Measurements from ENCODE around the gene HBS1L.

The HBS1L gene

GRCh38 chr6:134932535-134933470, 121.8 kb downstream of the HBS1L start:
- H3K4me3 ChIP-seq (ENCODE audit: low read depth, low read length), result no peak overlapping the region
- no peak for DNase-seq (ENCODE audit: low read depth)
- no peak for TF ChIP-seq CTCF (IDR thresholded peaks at IDR 0.05; ENCODE audit: insufficient read depth, low read depth, low read length, missing control alignments)

DNA sequence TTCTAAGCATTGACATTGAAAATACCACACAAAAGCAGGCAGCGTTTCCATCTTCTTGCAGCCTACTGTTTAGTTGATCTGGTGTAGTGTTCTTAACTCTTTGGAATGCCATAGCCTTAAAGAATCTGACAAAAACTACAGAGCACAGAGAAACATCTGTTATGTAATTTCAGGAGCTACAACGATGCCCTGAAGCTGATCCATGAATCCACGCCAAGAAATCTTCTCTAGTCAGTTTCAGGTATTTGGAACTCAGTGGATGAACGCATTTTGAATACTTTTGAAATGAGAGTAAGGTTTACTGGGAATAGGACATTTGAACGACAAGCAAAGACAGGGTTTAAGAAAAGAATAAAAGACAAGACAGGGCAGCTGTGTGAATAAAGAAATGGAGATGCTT, 122.5 kb downstream of the HBS1L start:
- no peak for TF ChIP-seq CTCF (IDR thresholded peaks at IDR 0.05; ENCODE audit: insufficient read depth, low read depth, low read length, missing control alignments)
- H3K4me3 ChIP-seq (ENCODE audit: low read depth, low read length), result no peak overlapping the region
- DNase-seq (ENCODE audit: low read depth), result no peak

GRCh38 chr6:134930463-134930862, 124.2 kb downstream of the HBS1L start:
- DNase-seq (ENCODE audit: low read depth), result no peak
- no peak overlapping the region for H3K4me3 ChIP-seq (ENCODE audit: low read depth, low read length)
- no peak for TF ChIP-seq CTCF (IDR thresholded peaks at IDR 0.05; ENCODE audit: insufficient read depth, low read depth, low read length, missing control alignments)

DNA sequence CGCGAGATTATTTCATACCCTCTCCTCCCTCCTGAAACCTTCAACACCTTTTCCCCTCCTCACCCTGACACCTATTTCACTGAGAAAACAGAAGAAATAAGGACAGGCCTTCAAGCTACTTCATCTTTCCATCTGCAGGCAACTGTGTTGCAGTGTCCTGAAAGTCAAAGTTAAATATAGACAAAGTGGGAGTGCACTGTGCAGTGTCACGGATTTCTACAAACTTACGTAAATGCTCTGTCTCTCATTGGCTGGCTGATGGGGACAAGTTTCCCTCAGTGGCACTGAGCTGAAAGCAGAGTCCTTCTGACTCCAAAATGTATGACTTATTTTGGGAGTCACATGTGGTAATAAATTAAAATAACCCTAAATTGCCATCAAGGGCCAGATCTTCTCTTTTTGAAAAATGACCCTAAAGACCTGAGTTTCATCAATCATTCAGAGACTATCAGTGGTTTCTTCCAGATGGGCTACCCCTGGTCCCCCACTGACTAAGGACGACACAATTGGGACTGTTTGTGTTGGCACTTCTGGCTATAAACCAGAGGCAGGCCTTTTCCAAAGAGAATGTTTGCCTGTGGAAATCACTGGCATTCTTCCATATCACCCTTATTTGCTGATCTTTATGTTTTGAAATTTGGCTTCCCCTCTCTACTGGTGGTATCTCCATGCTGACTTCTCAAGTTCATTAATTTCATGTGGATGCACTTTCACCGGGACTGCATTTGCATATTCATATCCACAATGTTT, 126.3 kb downstream of the HBS1L start:
- no peak for DNase-seq (ENCODE audit: low read depth)
- no peak overlapping the region for H3K4me3 ChIP-seq (ENCODE audit: low read depth, low read length)
- TF ChIP-seq CTCF (IDR thresholded peaks at IDR 0.05; ENCODE audit: insufficient read depth, low read depth, low read length, missing control alignments), result no peak

- no peak overlapping the region for H3K4me3 ChIP-seq (ENCODE audit: low read depth, low read length)
- TF ChIP-seq CTCF (IDR thresholded peaks at IDR 0.05; ENCODE audit: insufficient read depth, low read depth, low read length, missing control alignments), result no peak
- no peak for DNase-seq (ENCODE audit: low read depth)
Observed at GRCh38 chr6:134925800-134926199, 128.8 kb downstream of the HBS1L start.

DNA sequence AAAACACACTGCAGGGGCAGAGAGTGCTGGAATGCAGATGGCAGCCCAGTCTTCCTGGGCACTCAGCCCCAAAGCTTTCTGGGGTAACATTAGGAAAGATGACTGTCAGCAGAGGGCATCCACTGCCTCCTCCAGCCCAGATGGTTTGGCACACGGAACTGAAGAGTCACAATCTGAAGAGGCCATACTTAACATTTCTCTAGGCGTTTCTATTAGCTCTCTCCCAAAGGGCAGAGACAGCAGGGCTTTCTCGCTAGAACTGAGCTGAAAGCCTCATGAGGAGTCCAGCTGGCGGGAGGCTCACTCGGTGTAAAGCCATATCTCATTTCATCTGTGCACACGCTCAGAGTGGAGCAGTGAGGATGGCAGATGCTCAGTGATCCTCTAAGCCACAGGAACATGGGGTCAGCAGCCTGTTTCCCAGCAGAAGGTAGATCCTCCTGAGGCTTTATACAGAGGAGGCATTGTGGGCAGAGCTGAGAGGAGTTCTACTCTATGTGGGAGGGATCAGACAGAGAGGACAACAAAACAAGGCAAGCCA, 132.8 kb downstream of the HBS1L start:
- no peak overlapping the region for H3K4me3 ChIP-seq (ENCODE audit: low read depth, low read length)
- TF ChIP-seq CTCF (IDR thresholded peaks at IDR 0.05; ENCODE audit: insufficient read depth, low read depth, low read length, missing control alignments), result no peak
- DNase-seq (ENCODE audit: low read depth), result no peak

Measured in GM12865 (cell line).